Measurements from ENCODE around the gene ASPM.

Gene ASPM, protein sequence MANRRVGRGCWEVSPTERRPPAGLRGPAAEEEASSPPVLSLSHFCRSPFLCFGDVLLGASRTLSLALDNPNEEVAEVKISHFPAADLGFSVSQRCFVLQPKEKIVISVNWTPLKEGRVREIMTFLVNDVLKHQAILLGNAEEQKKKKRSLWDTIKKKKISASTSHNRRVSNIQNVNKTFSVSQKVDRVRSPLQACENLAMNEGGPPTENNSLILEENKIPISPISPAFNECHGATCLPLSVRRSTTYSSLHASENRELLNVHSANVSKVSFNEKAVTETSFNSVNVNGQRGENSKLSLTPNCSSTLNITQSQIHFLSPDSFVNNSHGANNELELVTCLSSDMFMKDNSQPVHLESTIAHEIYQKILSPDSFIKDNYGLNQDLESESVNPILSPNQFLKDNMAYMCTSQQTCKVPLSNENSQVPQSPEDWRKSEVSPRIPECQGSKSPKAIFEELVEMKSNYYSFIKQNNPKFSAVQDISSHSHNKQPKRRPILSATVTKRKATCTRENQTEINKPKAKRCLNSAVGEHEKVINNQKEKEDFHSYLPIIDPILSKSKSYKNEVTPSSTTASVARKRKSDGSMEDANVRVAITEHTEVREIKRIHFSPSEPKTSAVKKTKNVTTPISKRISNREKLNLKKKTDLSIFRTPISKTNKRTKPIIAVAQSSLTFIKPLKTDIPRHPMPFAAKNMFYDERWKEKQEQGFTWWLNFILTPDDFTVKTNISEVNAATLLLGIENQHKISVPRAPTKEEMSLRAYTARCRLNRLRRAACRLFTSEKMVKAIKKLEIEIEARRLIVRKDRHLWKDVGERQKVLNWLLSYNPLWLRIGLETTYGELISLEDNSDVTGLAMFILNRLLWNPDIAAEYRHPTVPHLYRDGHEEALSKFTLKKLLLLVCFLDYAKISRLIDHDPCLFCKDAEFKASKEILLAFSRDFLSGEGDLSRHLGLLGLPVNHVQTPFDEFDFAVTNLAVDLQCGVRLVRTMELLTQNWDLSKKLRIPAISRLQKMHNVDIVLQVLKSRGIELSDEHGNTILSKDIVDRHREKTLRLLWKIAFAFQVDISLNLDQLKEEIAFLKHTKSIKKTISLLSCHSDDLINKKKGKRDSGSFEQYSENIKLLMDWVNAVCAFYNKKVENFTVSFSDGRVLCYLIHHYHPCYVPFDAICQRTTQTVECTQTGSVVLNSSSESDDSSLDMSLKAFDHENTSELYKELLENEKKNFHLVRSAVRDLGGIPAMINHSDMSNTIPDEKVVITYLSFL (N-terminal part only)

DNA sequence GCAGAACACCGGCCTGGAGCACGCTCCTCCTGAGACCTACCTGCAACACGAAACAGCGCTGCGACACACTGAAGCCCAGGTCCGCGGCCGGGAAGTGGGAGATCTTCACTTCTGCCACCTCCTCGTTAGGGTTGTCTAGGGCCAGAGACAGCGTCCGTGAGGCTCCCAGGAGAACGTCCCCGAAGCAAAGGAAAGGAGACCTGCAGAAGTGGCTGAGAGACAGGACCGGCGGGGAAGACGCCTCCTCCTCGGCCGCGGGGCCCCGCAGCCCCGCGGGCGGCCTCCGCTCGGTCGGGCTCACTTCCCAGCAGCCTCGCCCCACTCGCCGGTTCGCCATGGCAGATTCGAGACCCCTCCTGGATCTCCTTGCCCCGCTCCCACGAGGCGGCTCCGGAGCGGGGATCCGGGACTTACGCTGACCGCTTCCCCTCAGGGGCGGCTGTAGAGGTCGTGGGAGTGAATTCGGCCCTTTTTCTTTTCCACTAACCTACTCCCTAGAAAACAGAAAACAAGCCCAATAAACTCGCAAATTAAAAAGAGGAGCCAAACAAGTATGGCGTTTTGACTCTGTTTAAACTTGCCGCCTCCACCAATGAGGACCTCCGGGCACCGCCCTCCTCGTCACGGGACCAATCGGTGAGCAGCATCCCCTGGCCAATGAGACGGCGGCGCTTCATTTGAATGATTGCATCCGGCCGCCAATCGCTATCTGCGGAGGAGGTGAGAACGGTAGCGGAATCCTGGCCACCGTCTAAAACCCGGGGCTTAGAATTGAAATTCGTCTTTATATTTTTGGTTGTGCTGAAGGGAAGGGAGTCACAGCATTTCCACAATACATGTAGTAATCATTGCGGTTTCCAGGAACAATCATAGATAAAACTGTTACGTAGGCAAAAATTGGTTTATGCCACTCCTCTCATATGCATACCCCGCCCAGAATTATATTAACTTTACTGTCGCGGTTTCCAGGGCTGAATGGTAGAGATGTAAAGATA, at the start of gene ASPM:
ASPM (minus strand) TSS at position 569 of the 995 bp plus-strand sequence; CDS start at position 337, 232 bp downstream.
- peak within 1 kb of the TSS; percentile 97 for H3K27ac Mint-ChIP-seq

DNA sequence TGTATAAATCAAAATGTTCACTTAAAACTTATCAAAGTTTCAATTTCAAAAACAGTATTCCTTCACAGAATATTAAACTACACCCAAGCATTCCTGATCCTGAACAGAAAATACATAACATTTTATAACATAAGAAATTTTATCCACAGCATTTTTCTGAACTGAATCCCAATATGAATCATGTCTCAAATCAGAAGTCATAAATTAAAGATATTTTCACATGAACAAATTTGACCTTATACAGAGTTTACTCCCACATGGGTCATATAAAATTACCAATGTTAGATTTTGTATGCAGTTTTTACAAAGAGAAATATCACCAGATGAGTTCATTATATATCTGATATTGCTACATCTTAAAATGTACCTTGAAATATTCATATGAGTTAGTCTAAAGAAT, 48.6 kb upstream of the ASPM start:
- CTCF ChIA-PET, result no interaction called here
- no peak overlapping the region for H3K27ac Mint-ChIP-seq

More for the DNA sequence above, at the start of gene ASPM:
- Mint-ChIP-seq H3K9me3 (no peaks in the 10 kb centered on the region), H3K4me1 (peaks cover 42% of the 10 kb centered on the region), H3K27me3 (no peaks in the 10 kb centered on the region), H3K36me3 (peaks cover 28% of the 10 kb centered on the region), H3K4me3 (peak within 1 kb of the TSS; percentile 82)
- CTCF ChIA-PET, result no interaction called here
- peak; percentile 97 for DNase-seq

DNA sequence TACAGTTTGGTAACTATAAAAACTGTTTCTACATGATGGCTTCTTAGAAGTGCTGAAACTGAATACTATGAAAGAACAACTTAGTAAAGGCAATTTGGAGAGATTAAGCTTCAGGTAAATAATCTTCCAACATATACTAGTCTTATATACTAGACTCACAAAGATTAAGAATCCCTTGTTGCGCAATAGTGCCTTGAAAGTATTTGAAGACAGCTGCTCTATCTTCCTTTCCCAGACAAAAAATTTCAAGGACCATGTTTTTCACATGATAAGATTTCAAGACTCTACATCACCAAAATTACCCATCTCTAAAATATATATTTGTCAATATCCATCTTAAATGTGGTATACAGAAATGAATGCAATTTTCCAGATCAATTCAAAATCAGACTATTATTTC, 37.7 kb upstream of the ASPM start:
- no peak overlapping the region for H3K27ac Mint-ChIP-seq
- no peak for DNase-seq
- H3K36me3 Mint-ChIP-seq, result peaks cover 43% of the 10 kb centered on the region
- no peaks in the 10 kb centered on the region for H3K27me3 Mint-ChIP-seq
- no peak overlapping the region for H3K4me3 Mint-ChIP-seq
- CTCF ChIA-PET, result interaction anchor here (1.6 kb wide), 1 partner anchor 173 kb away, joined by 6 read pairs; no protein-coding TSS in a partner anchor
- H3K4me1 Mint-ChIP-seq, result no peaks in the 10 kb centered on the region
- H3K9me3 Mint-ChIP-seq, result no peaks in the 10 kb centered on the region

More for the DNA sequence above, 48.6 kb upstream of the ASPM start:
- Mint-ChIP-seq H3K4me1 (peaks cover 47% of the 10 kb centered on the region), H3K4me3 (no peak overlapping the region), H3K27me3 (no peaks in the 10 kb centered on the region), H3K9me3 (no peaks in the 10 kb centered on the region), H3K36me3 (peaks cover 14% of the 10 kb centered on the region)
- no peak for DNase-seq

DNA sequence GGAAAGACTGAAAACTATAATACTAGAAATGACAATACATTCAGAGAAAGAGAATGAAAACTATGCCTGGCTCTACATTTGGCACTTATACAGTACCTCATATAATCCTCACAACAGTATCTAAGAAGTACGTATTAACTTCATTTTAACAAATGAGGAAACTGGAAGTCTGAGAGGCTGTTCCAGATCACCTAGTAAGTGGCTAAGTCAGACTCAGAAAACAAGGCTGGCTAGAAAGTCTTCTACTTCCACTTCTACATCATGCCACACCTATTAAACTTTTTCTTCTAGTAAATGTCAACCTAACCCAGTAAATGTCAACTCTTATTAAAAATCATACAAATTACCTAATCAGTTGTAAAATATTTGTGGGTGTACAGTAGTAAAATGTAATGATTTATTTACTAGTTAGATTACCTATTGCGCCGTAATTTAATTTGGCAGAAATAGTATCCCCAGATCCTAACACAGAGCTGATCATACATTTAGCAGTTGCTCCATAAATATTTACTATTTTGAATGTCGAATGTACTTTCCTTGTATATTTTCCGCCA, 36.8 kb upstream of the ASPM start:
- DNase-seq, result no peak
- H3K36me3 Mint-ChIP-seq, result peaks cover 48% of the 10 kb centered on the region
- H3K27ac Mint-ChIP-seq, result no peak overlapping the region
- no peaks in the 10 kb centered on the region for H3K4me1 Mint-ChIP-seq
- CTCF ChIA-PET, result interaction anchor here (1.6 kb wide), 1 partner anchor 173 kb away, joined by 6 read pairs; no protein-coding TSS in a partner anchor
- no peaks in the 10 kb centered on the region for H3K9me3 Mint-ChIP-seq
- H3K4me3 Mint-ChIP-seq, result no peak overlapping the region
- H3K27me3 Mint-ChIP-seq, result no peaks in the 10 kb centered on the region

DNA sequence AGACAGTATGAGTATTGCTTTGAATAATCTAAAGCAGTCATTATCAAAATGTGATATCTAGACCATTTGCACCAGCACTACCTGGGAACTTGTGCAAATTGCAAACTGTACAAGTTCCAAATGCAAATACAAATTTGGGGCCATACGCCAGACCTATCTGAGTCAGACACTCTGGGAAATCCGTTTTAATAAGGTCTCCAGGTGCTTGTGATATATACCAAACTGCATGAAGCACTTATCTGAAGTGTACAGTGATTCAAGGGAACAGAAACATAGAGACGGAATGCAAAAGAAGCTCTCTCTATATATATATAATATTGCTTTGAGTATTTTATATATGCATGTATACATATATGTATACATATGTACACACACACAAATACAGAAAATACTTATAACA, 36.2 kb upstream of the ASPM start:
- DNase-seq, result no peak
- H3K27ac Mint-ChIP-seq, result no peak overlapping the region
- CTCF ChIA-PET, result interaction anchor here (1.7 kb wide), 1 partner anchor 174 kb away, joined by 5 read pairs; no protein-coding TSS in a partner anchor
- no peaks in the 10 kb centered on the region for H3K4me1 Mint-ChIP-seq
- H3K27me3 Mint-ChIP-seq, result no peaks in the 10 kb centered on the region
- H3K9me3 Mint-ChIP-seq, result no peaks in the 10 kb centered on the region
- H3K4me3 Mint-ChIP-seq, result no peak overlapping the region
- H3K36me3 Mint-ChIP-seq, result peaks cover 43% of the 10 kb centered on the region

DNA sequence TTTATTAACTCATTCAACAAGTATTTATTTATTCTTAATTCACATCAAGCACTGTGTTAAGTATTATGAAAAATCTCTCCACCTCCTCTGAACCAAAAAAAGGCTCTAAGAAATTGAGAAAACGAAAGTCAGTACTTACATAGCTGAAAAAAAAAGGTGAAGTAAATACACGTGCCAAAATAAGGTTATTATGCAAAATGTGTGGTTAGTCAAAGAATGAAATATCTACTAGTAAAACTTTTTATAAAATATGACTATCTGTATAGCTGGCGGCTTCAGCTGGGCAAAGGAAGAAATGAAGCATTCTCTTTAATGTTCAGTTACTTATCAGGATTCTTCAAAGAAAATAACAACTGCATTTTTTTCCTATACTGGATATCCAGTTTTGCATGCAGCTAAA, 35.5 kb upstream of the ASPM start:
- H3K9me3 Mint-ChIP-seq, result no peaks in the 10 kb centered on the region
- H3K4me3 Mint-ChIP-seq, result no peak overlapping the region
- no peaks in the 10 kb centered on the region for H3K4me1 Mint-ChIP-seq
- H3K36me3 Mint-ChIP-seq, result peaks cover 40% of the 10 kb centered on the region
- DNase-seq, result no peak
- no peak overlapping the region for H3K27ac Mint-ChIP-seq
- no peaks in the 10 kb centered on the region for H3K27me3 Mint-ChIP-seq
- CTCF ChIA-PET, result interaction anchor here (1.7 kb wide), 1 partner anchor 175 kb away, joined by 5 read pairs; no protein-coding TSS in a partner anchor

DNA sequence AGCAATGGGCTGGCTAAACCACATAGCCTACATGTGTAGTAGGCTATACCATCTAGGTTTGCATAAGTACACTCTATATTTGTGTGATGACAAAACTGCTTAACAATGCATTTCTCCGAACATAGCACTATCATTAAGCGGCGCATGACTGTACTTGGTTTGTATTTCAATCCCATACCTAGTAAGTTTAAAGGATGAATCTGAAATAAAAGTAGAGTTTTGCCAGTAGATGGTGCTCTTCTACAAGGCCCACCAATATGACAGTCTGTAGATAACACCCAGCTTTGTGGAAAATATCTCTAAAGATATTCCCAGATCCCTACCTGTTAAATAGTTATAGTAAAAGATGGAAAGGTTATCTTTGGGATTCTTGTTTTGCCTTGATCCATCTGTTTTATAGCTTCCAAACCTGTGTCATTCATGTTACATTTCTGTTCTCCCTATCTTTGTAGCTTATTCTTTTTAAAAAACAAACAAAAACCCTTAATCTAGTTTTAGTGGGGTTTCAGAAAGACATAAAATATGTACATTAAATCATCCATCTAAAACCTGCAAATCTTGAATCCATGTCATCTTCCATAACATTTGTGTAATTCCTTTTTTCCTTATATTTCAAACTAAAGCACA, 33.9 kb upstream of the ASPM start:
- H3K4me3 Mint-ChIP-seq, result no peak overlapping the region
- no peaks in the 10 kb centered on the region for H3K4me1 Mint-ChIP-seq
- H3K27me3 Mint-ChIP-seq, result no peaks in the 10 kb centered on the region
- no peaks in the 10 kb centered on the region for H3K9me3 Mint-ChIP-seq
- H3K27ac Mint-ChIP-seq, result no peak overlapping the region
- H3K36me3 Mint-ChIP-seq, result peaks cover 30% of the 10 kb centered on the region
- no peak for DNase-seq
- CTCF ChIA-PET, result interaction anchor here (0.6 to 2.6 kb wide), 18 partner anchors 8 to 735 kb away, joined by 3 to 25 read pairs (median 5); no protein-coding TSS in a partner anchor

DNA sequence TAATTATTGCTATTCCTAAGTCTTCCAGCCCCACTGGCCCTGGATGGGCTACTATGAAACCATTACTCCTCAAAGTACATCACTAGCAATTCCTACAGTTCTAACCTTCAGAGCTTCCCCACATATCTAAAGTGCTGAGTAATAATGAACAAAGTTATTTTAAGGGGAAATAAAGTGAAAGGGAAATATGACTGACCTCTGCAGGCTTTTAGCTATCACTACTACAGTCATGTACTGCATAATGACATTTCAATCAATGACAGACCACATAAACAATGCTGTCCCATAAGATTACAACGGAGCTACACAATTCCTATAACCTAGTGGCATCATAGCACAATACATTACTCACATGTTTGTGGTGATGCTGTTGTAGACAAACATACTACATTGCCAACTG, 32.5 kb upstream of the ASPM start:
- CTCF ChIA-PET, result interaction anchor here (0.7 to 2.6 kb wide), 9 partner anchors 9 to 180 kb away, joined by 3 to 25 read pairs (median 6); no protein-coding TSS in a partner anchor
- no peak overlapping the region for H3K4me3 Mint-ChIP-seq
- no peaks in the 10 kb centered on the region for H3K27me3 Mint-ChIP-seq
- H3K27ac Mint-ChIP-seq, result no peak overlapping the region
- H3K9me3 Mint-ChIP-seq, result no peaks in the 10 kb centered on the region
- no peak for DNase-seq
- no peaks in the 10 kb centered on the region for H3K4me1 Mint-ChIP-seq
- H3K36me3 Mint-ChIP-seq, result peaks cover 33% of the 10 kb centered on the region

DNA sequence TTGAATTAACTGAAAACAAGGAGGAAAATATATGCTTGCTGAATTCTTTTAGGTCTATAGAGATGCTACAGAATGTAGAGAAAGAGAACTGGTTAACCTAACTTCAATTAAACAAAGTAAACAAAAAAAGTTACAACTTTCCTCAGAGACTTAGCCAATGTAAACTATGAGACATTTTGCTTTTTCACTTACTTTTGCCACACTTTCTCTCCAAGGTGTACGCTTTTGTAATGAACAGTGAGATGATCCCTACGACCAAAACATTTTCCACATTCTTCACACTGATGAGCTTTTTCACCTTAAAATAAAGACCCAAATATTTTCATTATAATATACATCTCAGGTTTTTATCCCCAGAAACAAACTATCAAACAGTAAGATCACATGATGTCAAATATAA, 28.3 kb upstream of the ASPM start:
- no peaks in the 10 kb centered on the region for H3K9me3 Mint-ChIP-seq
- H3K4me3 Mint-ChIP-seq, result no peak overlapping the region
- no peaks in the 10 kb centered on the region for H3K27me3 Mint-ChIP-seq
- no peak overlapping the region for H3K27ac Mint-ChIP-seq
- peaks cover 29% of the 10 kb centered on the region for H3K36me3 Mint-ChIP-seq
- CTCF ChIA-PET, result no interaction called here
- DNase-seq, result no peak
- no peaks in the 10 kb centered on the region for H3K4me1 Mint-ChIP-seq

DNA sequence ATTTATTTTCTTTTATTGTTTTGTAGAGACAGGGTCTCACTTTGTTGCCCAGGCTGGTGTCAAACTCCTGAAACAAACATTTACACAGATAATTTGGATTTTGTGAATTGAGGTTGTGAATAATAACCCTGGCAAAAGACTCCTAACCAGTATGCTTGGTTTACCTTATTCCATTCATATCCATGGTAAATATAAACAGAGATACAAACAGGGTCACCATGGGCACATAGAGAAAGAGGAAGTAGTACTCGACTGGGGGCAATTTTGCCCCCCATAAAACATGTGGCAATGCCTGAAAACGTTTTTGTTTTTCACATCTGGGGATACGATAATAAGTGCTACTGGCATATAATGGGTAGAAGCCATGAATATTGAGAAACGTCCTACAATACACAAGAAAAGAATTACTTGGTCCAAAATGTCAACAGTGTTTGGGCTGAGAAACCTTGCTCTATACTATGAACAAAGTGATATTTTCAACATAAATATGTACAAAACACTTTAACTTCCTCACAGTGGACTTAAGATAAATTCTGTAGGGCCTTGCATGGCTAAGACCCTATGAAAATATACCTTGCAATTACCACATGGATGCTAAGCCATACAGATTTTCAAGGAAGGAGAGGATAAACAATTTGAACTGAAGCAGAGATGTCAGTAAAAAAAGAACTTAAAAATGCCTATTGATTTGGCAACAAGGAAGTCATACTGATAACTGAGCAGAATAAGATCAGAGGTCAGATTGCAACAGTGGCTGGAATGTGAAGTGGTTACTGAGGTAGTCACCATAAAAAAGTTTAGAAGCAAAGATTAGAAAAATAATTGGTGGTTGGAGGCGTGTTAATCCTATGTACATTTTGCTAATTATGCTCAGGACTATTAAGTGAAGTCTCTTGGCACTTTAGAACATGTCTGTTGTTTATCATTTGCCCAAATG, 27.4 kb upstream of the ASPM start:
- Mint-ChIP-seq H3K4me1 (no peaks in the 10 kb centered on the region), H3K4me3 (no peak overlapping the region), H3K36me3 (peaks cover 24% of the 10 kb centered on the region), H3K9me3 (no peaks in the 10 kb centered on the region), H3K27me3 (no peaks in the 10 kb centered on the region), H3K27ac (no peak overlapping the region)
- CTCF ChIA-PET, result no interaction called here
- DNase-seq, result no peak

DNA sequence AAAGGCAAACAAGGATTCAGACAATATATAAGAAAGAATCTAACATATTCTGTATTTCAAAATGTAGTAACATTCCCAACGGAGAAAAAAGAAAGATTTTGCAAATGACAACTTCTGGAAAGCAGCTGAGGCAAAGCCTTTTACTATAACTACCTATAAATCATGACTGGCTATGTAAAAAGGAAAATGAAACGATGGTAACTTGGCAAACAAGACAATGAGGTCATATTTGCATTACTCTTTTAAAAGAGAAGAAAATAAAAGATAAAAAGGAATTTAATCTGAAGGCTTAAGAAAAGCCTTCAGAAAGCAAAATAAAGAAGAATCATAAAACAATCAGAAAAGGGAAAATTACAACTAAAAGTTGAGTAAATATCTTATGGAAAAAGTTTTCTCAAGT, 25.1 kb upstream of the ASPM start:
- no peak overlapping the region for H3K27ac Mint-ChIP-seq
- H3K4me1 Mint-ChIP-seq, result no peaks in the 10 kb centered on the region
- no peaks in the 10 kb centered on the region for H3K27me3 Mint-ChIP-seq
- no peak for DNase-seq
- CTCF ChIA-PET, result interaction anchor here (0.6 kb wide), 1 partner anchor 45 kb away, joined by 3 read pairs; no protein-coding TSS in a partner anchor
- H3K9me3 Mint-ChIP-seq, result no peaks in the 10 kb centered on the region
- H3K4me3 Mint-ChIP-seq, result no peak overlapping the region
- peaks cover 23% of the 10 kb centered on the region for H3K36me3 Mint-ChIP-seq

All from activated naive CD4-positive, alpha-beta T cell treated with anti-CD3 and anti-CD28 coated beads, Interleukin-2, amount 10 ng/mL, durations not matched to agents 7 days and 5 days (primary cell).